Measurements from ENCODE around the gene EIF3K. TPM values are rescaled to one million over a fixed set of nuclear protein-coding genes. Genes with fewer than 3 reads are reported as not detected.
A peak's percentile ranks its signal among the peaks of the same experiment; 100 is the strongest.
"Not testable (repeated sequence)": the region's sequence is repeated elsewhere in the genome, so short reads cannot be mapped to it uniquely, and the experiment has no call there.

Gene EIF3K
- total RNA-seq, 1 donor from 2014 or later, result 644 TPM

DNA sequence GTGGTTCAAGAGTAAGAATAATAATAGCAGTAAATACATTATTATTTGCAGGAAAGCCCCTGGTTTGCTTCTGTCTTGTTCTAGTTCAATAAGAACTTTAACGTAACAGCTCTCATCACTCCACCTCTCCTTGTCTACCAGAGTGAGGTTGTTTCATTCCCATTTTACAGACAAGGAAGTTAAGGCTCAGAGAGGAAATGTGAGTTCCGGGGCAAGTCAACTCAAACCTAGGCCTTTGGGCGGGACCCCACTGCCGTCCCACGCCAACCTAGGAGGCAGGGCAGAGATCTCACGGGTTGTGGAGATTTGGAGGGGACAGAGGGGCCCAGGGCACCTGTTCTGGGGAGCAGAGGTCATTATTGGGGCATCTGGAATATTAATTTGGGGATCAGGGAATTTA lies 2.7 kb upstream of the EIF3K start:
- intact Hi-C loops (cut with DNase I), result loop anchor here (10.0 kb wide), 1 partner anchor 319 kb away; the partner anchor contains the start of genes MRPS12 and SARS2
- DNase-seq, result no peak
- ATAC-seq (ENCODE audit: poor library complexity), result no peak

GRCh38 chr19:38617283-38617763 lies 1.7 kb upstream of the EIF3K start:
- intact Hi-C loops (cut with DNase I), result loop anchor here (10.0 kb wide), 1 partner anchor 317 kb away; the partner anchor contains the start of genes MRPS12 and SARS2
- DNase-seq (no peak), ATAC-seq (ENCODE audit: poor library complexity) (no peak)

GRCh38 chr19:38617764-38618589 lies 1.0 kb upstream of the EIF3K start, which contains the start of gene MAP4K1:
TSS of gene MAP4K1 (minus strand) at chr19:38617953. CDS start at chr19:38617895, 58 bp downstream.
- DNase-seq (peak; percentile 58), ATAC-seq (ENCODE audit: poor library complexity) (peak; percentile 6)
- intact Hi-C loops (cut with DNase I), result loop anchor here (10.0 kb wide), 1 partner anchor 317 kb away; the partner anchor contains the start of genes MRPS12 and SARS2

DNA sequence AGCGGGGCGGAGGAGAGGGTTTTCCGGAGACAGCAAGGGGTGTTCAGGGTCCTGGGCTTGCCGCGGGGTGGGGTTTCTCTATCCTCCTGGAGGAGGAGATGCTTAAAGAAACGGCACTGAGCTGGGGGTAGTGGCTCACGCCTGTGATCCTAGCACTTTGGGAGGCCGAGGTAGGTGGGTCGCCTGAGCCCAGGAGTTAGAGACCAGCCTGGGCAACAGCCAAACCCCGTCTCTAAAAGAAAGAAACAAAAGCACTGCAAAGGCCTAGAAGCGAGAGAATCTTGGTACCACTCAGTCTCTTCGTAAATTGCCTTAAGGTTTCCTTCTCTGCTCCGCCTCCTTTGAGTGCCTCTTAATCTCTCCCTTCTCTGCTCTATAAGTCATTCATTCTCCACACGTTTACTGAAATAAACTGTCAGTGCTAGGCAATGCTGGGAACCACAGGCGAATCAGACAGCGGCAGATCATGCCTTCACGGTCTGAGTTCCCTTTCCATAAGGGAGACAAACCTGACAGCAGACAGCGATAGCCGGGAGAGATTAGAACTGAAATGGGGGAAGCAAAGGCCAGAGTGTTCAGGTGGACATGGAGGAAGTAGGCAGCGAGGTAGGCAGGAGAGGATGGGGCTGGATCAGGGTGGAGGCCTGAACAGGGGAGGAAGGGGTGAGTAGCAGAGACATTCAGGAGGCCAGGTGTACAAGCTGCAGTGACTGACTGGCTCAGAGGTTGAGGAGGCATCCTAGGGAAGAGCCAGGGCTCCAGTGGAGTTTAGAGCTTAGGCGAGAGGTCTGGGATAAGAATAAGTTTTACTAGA lies 580 bp downstream of the EIF3K start:
- DNase-seq (no peak), ATAC-seq (ENCODE audit: poor library complexity) (no peak)
- intact Hi-C loops (cut with DNase I), result loop anchor here (10.0 kb wide), 1 partner anchor 315 kb away; the partner anchor contains the start of genes MRPS12 and SARS2

DNA sequence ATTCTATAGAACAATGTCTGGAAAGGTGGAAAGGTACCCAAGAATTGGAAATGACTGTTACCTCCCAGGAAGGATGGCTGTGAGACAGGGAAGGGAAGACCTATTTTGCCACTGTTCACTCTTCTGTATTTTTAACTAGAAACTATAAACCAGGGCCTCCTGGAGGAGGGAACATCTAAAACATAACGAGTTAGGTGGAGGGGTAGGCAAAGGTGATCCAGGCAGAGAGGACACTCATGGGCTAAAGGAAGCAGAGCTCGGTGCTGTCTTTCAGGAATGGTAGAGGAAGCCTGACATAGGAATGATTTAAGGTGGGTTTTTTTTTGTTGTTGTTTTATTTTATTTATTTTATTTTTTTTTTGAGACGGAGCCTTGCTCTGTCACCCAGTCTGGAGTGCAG lies 5.8 kb downstream of the EIF3K start:
- no peak for ATAC-seq (ENCODE audit: poor library complexity)
- no peak for DNase-seq
- intact Hi-C loops (cut with DNase I), result no loop called here

DNA sequence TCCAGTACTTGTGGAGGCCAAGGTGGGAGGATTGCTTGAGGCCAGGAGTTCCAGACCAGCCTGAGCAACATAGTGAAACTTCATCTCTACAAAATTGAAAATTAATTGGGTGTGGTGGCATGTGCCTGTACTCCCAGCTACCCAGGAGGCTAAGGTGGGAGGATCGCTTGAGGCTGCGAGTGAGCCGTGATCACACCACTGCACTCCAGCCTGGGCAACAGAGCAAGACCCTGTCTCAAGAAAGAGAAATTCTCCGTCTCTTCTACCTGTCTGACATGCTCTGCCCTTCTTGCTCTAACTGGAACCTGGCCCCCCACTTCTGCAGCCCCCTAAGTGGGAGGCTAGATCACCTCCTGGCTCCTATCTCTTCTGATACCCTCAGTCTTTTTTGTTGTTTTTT lies 7.4 kb downstream of the EIF3K start:
- ATAC-seq (ENCODE audit: poor library complexity) (no peak), DNase-seq (no peak)
- intact Hi-C loops (cut with DNase I), result no loop called here

- ATAC-seq (ENCODE audit: poor library complexity) (no peak), DNase-seq (no peak)
- intact Hi-C loops (cut with DNase I), result no loop called here
Measured at GRCh38 chr19:38629568-38629967, 10.6 kb downstream of the EIF3K start.

GRCh38 chr19:38631301-38631700 lies 12.3 kb downstream of the EIF3K start:
- intact Hi-C loops (cut with DNase I), result loop anchor here (5.0 to 10.0 kb wide), 2 partner anchors 214 to 229 kb away; partner anchors contain the start of genes FAM98C and HNRNPL
- DNase-seq; ATAC-seq (ENCODE audit: poor library complexity): not testable (repeated sequence)

DNA sequence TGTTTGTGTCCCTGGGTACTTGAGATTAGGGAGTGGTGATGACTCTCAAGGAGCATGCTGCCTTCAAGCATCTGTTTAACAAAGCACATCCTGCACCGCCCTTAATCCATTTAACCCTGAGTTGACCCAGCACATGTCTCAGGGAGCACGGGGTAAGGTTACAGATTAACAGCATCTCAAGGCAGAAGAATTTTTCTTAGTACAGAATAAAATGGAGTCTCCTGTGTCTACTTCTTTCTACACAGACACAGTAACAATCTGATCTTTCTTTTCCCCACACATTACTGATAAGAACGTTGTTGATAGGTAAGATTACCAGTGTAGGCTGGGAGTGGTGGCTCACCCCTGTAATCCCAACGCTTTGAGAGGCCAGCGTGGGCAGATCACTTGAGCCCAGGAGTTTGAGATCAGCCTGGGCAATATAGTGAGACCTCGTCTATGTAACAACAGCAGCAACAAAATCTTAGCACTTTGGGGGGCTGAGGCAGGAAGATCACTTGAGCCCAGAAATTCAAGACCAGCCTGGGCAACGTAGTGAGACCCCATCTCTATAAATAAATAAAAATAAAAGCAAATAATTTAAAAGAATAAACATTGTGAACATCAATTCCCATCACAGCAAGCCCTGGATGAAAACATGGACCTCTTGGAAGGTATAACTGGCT lies 13.0 kb downstream of the EIF3K start:
- intact Hi-C loops (cut with DNase I), result loop anchor here (5.0 to 10.0 kb wide), 2 partner anchors 213 to 230 kb away; partner anchors contain the start of genes FAM98C and HNRNPL
- DNase-seq; ATAC-seq (ENCODE audit: poor library complexity): not testable (repeated sequence)

DNA sequence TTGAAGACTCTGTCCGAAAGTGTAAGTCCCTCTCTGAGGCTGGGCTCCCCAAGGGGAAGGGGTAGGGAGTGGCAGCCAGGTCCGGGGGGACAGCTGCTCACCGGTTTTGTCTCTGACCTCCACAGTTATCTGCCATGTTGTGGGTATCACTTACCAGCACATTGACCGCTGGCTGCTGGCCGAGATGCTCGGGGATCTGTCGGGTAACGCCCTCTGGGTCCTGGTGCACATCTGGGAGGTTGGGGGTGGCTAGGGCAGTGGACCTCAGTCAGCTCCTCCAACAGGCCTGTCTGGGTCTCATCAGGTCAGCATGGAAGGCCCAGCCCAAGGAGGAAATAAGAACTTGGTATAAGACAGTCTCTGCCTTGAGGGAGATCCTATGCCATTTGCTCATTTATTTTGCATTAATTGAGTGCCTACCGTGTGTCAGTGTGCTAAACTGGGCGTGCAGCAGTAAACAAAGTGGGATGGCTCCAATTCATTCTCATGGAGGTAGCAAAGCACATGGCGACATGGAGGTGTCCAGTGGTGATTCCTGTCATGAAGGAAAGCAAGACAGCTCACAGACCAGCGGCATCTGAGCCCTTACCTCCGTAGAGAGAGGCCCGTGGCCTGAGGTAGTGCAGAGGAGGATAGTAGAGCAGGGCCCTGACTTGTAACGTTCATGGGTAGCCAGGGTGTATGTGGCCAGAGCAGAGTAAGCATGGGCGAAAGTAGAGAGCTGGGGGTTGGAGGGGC lies 13.7 kb downstream of the EIF3K start:
- ATAC-seq (ENCODE audit: poor library complexity) (no peak), DNase-seq (no peak)
- intact Hi-C loops (cut with DNase I), result loop anchor here (5.0 to 10.0 kb wide), 2 partner anchors 212 to 230 kb away; partner anchors contain the start of genes FAM98C and HNRNPL

DNA sequence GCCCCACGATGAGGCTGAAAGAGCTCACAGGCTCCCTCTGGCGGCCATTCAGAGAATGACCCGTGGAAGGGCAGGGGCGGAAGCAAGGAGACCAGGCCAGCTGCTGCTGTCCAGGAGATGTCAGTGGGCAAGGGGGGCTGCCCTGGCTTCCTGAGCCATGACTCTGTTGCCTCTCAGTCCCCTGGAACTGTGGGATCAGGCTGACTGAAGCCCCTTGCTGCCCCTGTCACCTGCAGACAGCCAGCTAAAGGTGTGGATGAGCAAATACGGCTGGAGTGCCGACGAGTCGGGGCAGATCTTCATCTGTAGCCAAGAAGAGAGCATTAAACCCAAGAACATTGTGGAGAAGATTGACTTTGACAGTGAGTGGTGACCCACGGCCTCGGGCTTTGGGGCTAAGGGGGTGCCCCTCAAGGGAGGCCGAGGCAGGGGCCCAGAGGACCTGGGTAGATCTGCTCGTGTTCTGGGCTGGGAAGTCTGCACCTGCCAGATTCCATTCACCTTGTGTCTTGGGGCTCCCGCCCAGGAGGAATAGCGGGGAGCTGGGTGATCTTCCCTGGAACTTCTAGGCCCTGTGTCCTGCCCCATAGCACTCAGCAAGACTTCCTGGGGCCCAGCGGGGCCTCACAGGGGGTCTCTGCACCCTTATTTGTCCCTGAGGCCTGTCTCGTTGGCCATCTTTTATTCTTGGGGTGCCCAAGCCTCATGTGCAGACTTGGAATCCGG lies 15.9 kb downstream of the EIF3K start:
- DNase-seq, result peak; percentile 87
- intact Hi-C loops (cut with DNase I), result loop anchor here (5.0 to 10.0 kb wide), 2 partner anchors 210 to 233 kb away; partner anchors contain the start of genes FAM98C and HNRNPL
- peak; percentile 65 for ATAC-seq (ENCODE audit: poor library complexity)

GRCh38 chr19:38635483-38636399 lies 16.8 kb downstream of the EIF3K start:
- intact Hi-C loops (cut with DNase I), result loop anchor here (10.0 kb wide), 1 partner anchor 209 kb away; the partner anchor contains the start of gene HNRNPL
- no peak for ATAC-seq (ENCODE audit: poor library complexity)
- no peak for DNase-seq

DNA sequence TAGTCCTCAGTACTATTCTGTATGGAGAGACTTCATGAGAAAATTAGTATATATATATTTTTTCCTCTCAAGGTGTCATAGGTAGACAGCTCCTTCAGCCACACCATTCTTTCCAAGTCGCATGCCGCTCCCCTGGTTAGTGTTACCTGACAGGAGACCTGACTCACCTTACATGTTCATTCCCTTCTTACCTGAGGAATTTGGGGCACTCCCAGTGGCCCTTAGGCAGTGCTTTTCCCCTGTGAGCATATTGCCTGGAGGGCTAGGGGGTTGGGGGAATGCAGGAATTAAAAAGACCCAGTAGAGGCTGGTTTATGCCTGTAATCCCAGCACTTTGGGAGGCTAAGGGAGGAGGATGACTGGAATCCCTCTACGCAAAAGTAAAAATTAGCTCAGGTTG lies 19.5 kb downstream of the EIF3K start:
- no peak for ATAC-seq (ENCODE audit: poor library complexity)
- intact Hi-C loops (cut with DNase I), result loop anchor here (10.0 kb wide), 1 partner anchor 206 kb away; the partner anchor contains the start of gene HNRNPL

GRCh38 chr19:38639679-38640078 lies 20.7 kb downstream of the EIF3K start:
- intact Hi-C loops (cut with DNase I), result loop anchor here (10.0 kb wide), 1 partner anchor 205 kb away; the partner anchor contains the start of gene HNRNPL
- no peak for ATAC-seq (ENCODE audit: poor library complexity)

More for the DNA sequence above, 19.5 kb downstream of the EIF3K start:
- DNase-seq, result no peak

DNA sequence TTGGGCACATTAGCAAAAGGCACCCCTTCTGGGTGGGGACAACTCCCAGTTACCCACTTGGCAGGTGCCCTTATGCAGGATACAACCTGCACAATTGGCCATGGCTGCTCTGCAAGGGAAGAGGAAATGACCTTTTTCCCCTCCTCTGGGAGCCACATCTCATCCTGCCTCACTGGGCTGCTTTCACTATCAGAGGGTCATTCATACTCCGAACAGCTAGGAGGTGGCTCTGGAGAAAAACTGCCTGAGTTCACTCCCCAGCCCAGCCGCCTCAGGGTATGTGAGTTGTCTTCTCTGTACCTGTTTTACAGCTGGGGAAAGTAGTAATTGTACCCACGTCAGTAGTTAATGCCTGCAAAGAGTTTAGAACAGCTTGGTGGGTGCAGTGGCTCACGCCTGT lies 21.4 kb downstream of the EIF3K start:
- DNase-seq, result no peak
- ATAC-seq (ENCODE audit: poor library complexity), result no peak
- intact Hi-C loops (cut with DNase I), result no loop called here

More at GRCh38 chr19:38639679-38640078, 20.7 kb downstream of the EIF3K start:
- DNase-seq, result no peak

- intact Hi-C loops (cut with DNase I), result no loop called here
- DNase-seq, result no peak
- ATAC-seq (ENCODE audit: poor library complexity), result no peak
Measured at GRCh38 chr19:38642176-38642575, 23.2 kb downstream of the EIF3K start.
